Measurements from ENCODE around the gene SEMA3E.

DNA sequence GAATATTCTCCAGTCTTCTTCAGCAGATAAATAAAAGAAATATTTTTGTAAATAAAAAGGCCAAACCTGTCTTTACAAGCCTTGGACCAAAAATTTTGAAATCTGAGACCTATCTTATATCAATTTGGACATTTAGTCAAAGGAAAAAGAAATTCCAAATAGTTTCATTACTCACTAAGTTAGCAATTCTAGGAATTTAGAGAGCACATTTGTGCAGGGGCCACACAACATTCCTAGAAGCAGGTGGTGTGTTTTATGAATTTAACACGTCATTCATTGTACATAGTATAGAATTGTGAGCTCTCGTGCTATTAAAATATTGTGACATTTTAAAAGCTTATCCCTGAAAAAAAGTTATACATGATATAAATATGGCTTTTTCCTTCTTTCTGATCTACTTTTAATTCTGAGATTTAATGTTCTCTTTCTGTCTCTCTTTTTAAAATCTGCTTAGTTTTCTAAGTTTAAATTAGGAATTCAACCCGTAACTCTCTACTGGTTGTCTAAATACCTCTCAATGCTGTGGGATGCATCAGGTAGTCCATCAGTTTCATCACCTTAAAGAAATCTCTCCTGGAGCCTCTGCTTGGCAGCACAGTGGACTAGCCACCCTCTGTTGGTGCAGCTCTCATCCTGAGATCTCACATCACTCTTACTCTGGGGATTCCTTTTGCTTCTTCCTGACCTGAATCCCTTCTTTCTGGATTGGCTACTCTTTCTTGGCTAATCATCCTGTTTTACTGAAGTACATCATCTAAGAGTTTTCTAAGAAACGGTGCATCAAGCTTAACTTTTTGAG, 124.5 kb downstream of the SEMA3E start:
- TF ChIP-seq, protein P1, sequence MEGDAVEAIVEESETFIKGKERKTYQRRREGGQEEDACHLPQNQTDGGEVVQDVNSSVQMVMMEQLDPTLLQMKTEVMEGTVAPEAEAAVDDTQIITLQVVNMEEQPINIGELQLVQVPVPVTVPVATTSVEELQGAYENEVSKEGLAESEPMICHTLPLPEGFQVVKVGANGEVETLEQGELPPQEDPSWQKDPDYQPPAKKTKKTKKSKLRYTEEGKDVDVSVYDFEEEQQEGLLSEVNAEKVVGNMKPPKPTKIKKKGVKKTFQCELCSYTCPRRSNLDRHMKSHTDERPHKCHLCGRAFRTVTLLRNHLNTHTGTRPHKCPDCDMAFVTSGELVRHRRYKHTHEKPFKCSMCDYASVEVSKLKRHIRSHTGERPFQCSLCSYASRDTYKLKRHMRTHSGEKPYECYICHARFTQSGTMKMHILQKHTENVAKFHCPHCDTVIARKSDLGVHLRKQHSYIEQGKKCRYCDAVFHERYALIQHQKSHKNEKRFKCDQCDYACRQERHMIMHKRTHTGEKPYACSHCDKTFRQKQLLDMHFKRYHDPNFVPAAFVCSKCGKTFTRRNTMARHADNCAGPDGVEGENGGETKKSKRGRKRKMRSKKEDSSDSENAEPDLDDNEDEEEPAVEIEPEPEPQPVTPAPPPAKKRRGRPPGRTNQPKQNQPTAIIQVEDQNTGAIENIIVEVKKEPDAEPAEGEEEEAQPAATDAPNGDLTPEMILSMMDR (IDR thresholded peaks at IDR 0.05; ENCODE audit: poor library complexity, severe bottlenecking), result no peak
- TF ChIP-seq EP300 (conservative IDR thresholded peaks at IDR 0.05; ENCODE audit: poor library complexity, severe bottlenecking) (no peak), POLR2AphosphoS5 (IDR thresholded peaks at IDR 0.05) (no peak), MXI1 (conservative IDR thresholded peaks at IDR 0.05; ENCODE audit: poor library complexity, severe bottlenecking) (no peak), EZH2 (IDR thresholded peaks at IDR 0.05; ENCODE audit: borderline replicate concordance, insufficient read depth, low read length, poor library complexity, severe bottlenecking) (no peak), SMC3 (conservative IDR thresholded peaks at IDR 0.05; ENCODE audit: poor library complexity) (no peak)

Measured in neural cell (in vitro differentiated cells).